HEK293 (cell line): Measurements from ENCODE around the gene UTRN.

Experiments
- CTCF ChIA-PET: fragments of 350-600 bp; formaldehyde crosslinking; extraction: SDS; loops from one replicate; lab custom pipeline; 2021; ENCODE audit warnings: antibody characterized with exemption; lab: Yijun Ruan, JAX
- POLR2A ChIA-PET: fragments of 300-600 bp; formaldehyde crosslinking; extraction: SDS; loops from one replicate; lab custom pipeline; 2020; ENCODE audit warnings: antibody characterized with exemption, inconsistent platforms; lab: Yijun Ruan, JAX
- H3K27ac ChIP-seq: fragments of 200-500 bp; sonication (Bioruptor generic); 2 replicates; pipeline ENCODE4 v1.5.1; 2014; ENCODE audit warnings: low read depth, low read length, control low read depth, inconsistent platforms; ENCODE audit errors: extremely low read depth
- H3K36me3 ChIP-seq, 2 experiments: fragments of 200-500 bp in 1 of 2; sonication (Bioruptor generic) in 1 of 2; 1 replicate in 1 of 2; 2 replicates in 1 of 2; pipeline ENCODE4 v1.5.1; 2014 to 2017; ENCODE audit warnings: inconsistent platforms in 2 of 2, low read length in 2 of 2; ENCODE audit not compliant: control insufficient read depth in 2 of 2, insufficient read depth in 1 of 2
- H3K4me1 ChIP-seq: fragments of 200-500 bp; sonication (Bioruptor generic); 2 replicates; pipeline ENCODE4 v1.5.1; 2014; ENCODE audit warnings: mild to moderate bottlenecking, low read length, inconsistent platforms; ENCODE audit not compliant: control insufficient read depth, insufficient read depth
- H3K4me3 ChIP-seq: 2 replicates; pipeline ENCODE4 v1.5.1; 2011; ENCODE audit warnings: low read depth, mild to moderate bottlenecking, control low read depth, low read length, moderate library complexity
- H3K9me3 ChIP-seq: fragments of 200-500 bp; sonication (Bioruptor generic); 2 replicates; pipeline ENCODE4 v1.5.1; 2014; ENCODE audit warnings: low read depth, low read length, inconsistent platforms; ENCODE audit not compliant: control insufficient read depth, insufficient read depth
- BCL11A ChIP-seq: fragments of 450-650 bp; formaldehyde crosslinking; IDR thresholded peaks from 2 replicates; pipeline ENCODE4 v1.5.1; 2016; ENCODE audit warnings: low read depth, missing biosample characterization, missing genetic modification characterization
- MYNN ChIP-seq: fragments of 450-650 bp; formaldehyde crosslinking; IDR thresholded peaks from 2 replicates; pipeline ENCODE4 v1.5.1; 2016; ENCODE audit warnings: missing biosample characterization, missing genetic modification characterization, borderline replicate concordance
- WT1 ChIP-seq: fragments of 450-650 bp; formaldehyde crosslinking; IDR thresholded peaks from 2 replicates; pipeline ENCODE4 v1.5.1; 2016; ENCODE audit warnings: missing biosample characterization, missing genetic modification characterization
- YY2 ChIP-seq: fragments of 450-650 bp; formaldehyde crosslinking; IDR thresholded peaks from 2 replicates; pipeline ENCODE4 v1.5.1; 2016; ENCODE audit warnings: missing biosample characterization, missing genetic modification characterization
- ZBTB48 ChIP-seq: fragments of 450-650 bp; formaldehyde crosslinking; IDR thresholded peaks from 2 replicates; pipeline ENCODE4 v1.5.1; 2016; ENCODE audit warnings: missing biosample characterization, missing genetic modification characterization
- ZBTB8A ChIP-seq: fragments of 450-650 bp; formaldehyde crosslinking; IDR thresholded peaks from 2 replicates; pipeline ENCODE4 v1.5.1; 2016; ENCODE audit warnings: missing biosample characterization, missing genetic modification characterization
- ZNF24 ChIP-seq: fragments of 450-650 bp; formaldehyde crosslinking; IDR thresholded peaks from 2 replicates; pipeline ENCODE4 v1.5.1; 2016; ENCODE audit warnings: missing biosample characterization, missing genetic modification characterization
- ZNF341 ChIP-seq: fragments of 450-650 bp; formaldehyde crosslinking; IDR thresholded peaks from 2 replicates; pipeline ENCODE4; 2016; ENCODE audit warnings: low read depth, missing biosample characterization, missing genetic modification characterization
- ZNF596 ChIP-seq: fragments of 450-650 bp; IDR thresholded peaks from 2 replicates; pipeline ENCODE4 v1.5.0; 2018; ENCODE audit warnings: missing biosample characterization, mild to moderate bottlenecking, missing genetic modification characterization, moderate library complexity
- ZNF600 ChIP-seq: fragments of 450-650 bp; formaldehyde crosslinking; IDR thresholded peaks from 2 replicates; pipeline ENCODE4 v1.5.1; 2016; ENCODE audit warnings: missing biosample characterization, missing genetic modification characterization
- ZNF76 ChIP-seq: fragments of 450-650 bp; formaldehyde crosslinking; IDR thresholded peaks from 2 replicates; pipeline ENCODE4; 2016; ENCODE audit warnings: low read depth, missing biosample characterization, missing genetic modification characterization, borderline replicate concordance
- ZNF843 ChIP-seq: fragments of 450-650 bp; formaldehyde crosslinking; IDR thresholded peaks from 2 replicates; pipeline ENCODE4 v1.5.1; 2016; ENCODE audit warnings: missing biosample characterization, missing genetic modification characterization
- ZXDB ChIP-seq: fragments of 450-650 bp; formaldehyde crosslinking; IDR thresholded peaks from 2 replicates; pipeline ENCODE4 v1.5.1; 2016; ENCODE audit warnings: missing biosample characterization, missing genetic modification characterization
- TF ChIP-seq, protein P1 (sequence below): fragments of 450-650 bp; formaldehyde crosslinking; conservative IDR thresholded peaks from 2 replicates; pipeline ENCODE4 v1.5.1; 2016; ENCODE audit warnings: low read depth, missing biosample characterization, missing genetic modification characterization
- TF ChIP-seq, protein P2 (sequence below): fragments of 450-650 bp; formaldehyde crosslinking; IDR thresholded peaks from 2 replicates; pipeline ENCODE4 v1.5.1; 2016; ENCODE audit warnings: missing biosample characterization, missing genetic modification characterization
- TF ChIP-seq, protein P3 (sequence below): fragments of 450-650 bp; formaldehyde crosslinking; IDR thresholded peaks from 2 replicates; pipeline ENCODE4 v1.5.1; 2017; ENCODE audit warnings: missing biosample characterization, mild to moderate bottlenecking, missing genetic modification characterization, moderate library complexity
- TF ChIP-seq, protein P4 (sequence below): sonication (generic); formaldehyde crosslinking; IDR thresholded peaks from 2 replicates; pipeline ENCODE4 v1.8.1; 2022; ENCODE audit warnings: mild to moderate bottlenecking, moderate library complexity, missing genetic modification reagents
- TF ChIP-seq, protein P5 (sequence below): fragments of 450-650 bp; IDR thresholded peaks from 2 replicates; pipeline ENCODE4 v1.5.1; 2018; ENCODE audit warnings: missing biosample characterization, mild to moderate bottlenecking, missing genetic modification characterization
- TF ChIP-seq, protein P6 (sequence below): fragments of 450-650 bp; formaldehyde crosslinking; IDR thresholded peaks from 2 replicates; pipeline ENCODE4 v1.5.1; 2016; ENCODE audit warnings: missing biosample characterization, missing genetic modification characterization

UTRN gene

DNA sequence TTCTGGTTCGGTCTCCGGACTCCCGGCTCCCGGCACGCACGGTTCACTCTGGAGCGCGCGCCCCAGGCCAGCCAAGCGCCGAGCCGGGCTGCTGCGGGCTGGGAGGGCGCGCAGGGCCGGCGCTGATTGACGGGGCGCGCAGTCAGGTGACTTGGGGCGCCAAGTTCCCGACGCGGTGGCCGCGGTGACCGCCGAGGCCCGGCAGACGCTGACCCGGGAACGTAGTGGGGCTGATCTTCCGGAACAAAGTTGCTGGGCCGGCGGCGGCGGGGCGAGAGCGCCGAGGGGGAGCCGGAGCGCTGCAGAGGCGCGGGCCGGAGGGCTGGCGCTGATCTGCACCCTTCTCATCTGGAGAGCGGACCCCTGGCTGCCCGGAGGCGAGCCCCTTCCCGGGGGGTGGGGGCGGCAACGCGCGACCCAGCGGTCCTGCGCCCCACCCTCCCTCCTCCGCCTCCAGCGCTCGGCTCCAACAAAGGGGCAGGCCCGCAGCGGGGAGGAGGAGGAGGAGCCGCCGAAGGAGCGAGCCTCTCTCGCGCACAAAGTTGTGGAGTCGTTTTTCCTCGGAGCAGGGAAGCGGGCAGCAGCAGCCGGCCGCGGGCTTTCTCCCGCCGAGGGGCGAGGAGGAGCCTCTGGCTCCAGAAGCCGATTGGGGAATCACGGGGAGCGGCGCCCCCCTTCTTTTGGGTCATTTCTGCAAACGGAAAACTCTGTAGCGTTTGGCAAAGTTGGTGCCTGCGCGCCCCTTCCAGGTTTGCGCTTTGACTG lies at the start of gene UTRN:
UTRN (plus strand) TSS at position 553 of the 765 bp plus-strand sequence. CDS start 6,494 bp downstream, outside the sequence.
- Histone ChIP-seq H3K36me3 (no peaks in the 10 kb centered on the region; a peak in 1 of 3 replicates), H3K9me3 (no peaks in the 10 kb centered on the region), H3K4me3 (peak within 1 kb of the TSS; percentile 86), H3K4me1 (peaks cover 9% of the 10 kb centered on the region; the same call in 1 of the 2 replicates), H3K27ac (peak within 1 kb of the TSS; percentile 99)
- POLR2A ChIA-PET = interaction anchor here (0.7 to 2.4 kb wide), 11 partner anchors 16 to 221 kb away, joined by 3 to 28 read pairs (median 3); no protein-coding TSS in a partner anchor
- CTCF ChIA-PET = interaction anchor here (1.0 kb wide), 1 partner anchor 66 kb away, joined by 3 read pairs; no protein-coding TSS in a partner anchor
- TF ChIP-seq, protein P1, sequence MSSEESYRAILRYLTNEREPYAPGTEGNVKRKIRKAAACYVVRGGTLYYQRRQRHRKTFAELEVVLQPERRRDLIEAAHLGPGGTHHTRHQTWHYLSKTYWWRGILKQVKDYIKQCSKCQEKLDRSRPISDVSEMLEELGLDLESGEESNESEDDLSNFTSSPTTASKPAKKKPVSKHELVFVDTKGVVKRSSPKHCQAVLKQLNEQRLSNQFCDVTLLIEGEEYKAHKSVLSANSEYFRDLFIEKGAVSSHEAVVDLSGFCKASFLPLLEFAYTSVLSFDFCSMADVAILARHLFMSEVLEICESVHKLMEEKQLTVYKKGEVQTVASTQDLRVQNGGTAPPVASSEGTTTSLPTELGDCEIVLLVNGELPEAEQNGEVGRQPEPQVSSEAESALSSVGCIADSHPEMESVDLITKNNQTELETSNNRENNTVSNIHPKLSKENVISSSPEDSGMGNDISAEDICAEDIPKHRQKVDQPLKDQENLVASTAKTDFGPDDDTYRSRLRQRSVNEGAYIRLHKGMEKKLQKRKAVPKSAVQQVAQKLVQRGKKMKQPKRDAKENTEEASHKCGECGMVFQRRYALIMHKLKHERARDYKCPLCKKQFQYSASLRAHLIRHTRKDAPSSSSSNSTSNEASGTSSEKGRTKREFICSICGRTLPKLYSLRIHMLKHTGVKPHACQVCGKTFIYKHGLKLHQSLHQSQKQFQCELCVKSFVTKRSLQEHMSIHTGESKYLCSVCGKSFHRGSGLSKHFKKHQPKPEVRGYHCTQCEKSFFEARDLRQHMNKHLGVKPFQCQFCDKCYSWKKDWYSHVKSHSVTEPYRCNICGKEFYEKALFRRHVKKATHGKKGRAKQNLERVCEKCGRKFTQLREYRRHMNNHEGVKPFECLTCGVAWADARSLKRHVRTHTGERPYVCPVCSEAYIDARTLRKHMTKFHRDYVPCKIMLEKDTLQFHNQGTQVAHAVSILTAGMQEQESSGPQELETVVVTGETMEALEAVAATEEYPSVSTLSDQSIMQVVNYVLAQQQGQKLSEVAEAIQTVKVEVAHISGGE (tag by site-specific recombination) = peak; percentile 32; the same call in 1 of the 2 replicates
- TF ChIP-seq ZNF24 (tag by site-specific recombination) = peak; percentile 46; the same call in 1 of the 2 replicates
- peak; percentile 76 for TF ChIP-seq ZNF341
- TF ChIP-seq, protein P2, sequence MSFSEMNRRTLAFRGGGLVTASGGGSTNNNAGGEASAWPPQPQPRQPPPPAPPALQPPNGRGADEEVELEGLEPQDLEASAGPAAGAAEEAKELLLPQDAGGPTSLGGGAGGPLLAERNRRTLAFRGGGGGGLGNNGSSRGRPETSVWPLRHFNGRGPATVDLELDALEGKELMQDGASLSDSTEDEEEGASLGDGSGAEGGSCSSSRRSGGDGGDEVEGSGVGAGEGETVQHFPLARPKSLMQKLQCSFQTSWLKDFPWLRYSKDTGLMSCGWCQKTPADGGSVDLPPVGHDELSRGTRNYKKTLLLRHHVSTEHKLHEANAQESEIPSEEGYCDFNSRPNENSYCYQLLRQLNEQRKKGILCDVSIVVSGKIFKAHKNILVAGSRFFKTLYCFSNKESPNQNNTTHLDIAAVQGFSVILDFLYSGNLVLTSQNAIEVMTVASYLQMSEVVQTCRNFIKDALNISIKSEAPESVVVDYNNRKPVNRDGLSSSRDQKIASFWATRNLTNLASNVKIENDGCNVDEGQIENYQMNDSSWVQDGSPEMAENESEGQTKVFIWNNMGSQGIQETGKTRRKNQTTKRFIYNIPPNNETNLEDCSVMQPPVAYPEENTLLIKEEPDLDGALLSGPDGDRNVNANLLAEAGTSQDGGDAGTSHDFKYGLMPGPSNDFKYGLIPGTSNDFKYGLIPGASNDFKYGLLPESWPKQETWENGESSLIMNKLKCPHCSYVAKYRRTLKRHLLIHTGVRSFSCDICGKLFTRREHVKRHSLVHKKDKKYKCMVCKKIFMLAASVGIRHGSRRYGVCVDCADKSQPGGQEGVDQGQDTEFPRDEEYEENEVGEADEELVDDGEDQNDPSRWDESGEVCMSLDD = peak; percentile 75
- TF ChIP-seq BCL11A (tag by site-specific recombination) = peak; percentile 25; the same call in 1 of the 2 replicates
- TF ChIP-seq ZBTB48 (tag by site-specific recombination) = 0 out of 2 replicates have a peak, but pooled peaks have one; percentile 37
- TF ChIP-seq ZNF600 (tag by site-specific recombination) = peak; percentile 96
- TF ChIP-seq MYNN = peak; percentile 11; the same call in 1 of the 2 replicates
- no peak for TF ChIP-seq ZNF843 (tag by site-specific recombination)
- TF ChIP-seq, protein P3, sequence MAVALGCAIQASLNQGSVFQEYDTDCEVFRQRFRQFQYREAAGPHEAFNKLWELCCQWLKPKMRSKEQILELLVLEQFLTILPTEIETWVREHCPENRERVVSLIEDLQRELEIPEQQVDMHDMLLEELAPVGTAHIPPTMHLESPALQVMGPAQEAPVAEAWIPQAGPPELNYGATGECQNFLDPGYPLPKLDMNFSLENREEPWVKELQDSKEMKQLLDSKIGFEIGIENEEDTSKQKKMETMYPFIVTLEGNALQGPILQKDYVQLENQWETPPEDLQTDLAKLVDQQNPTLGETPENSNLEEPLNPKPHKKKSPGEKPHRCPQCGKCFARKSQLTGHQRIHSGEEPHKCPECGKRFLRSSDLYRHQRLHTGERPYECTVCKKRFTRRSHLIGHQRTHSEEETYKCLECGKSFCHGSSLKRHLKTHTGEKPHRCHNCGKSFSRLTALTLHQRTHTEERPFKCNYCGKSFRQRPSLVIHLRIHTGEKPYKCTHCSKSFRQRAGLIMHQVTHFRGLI (tag by site-specific recombination) = peak; percentile 71; the same call in 1 of the 2 replicates
- peak; percentile 51; the same call in 1 of the 2 replicates for TF ChIP-seq ZNF76 (tag by site-specific recombination)
- peak; percentile 85 for TF ChIP-seq ZNF596
- no peak for TF ChIP-seq YY2
- TF ChIP-seq ZBTB8A (tag by site-specific recombination) = peak; percentile 97
- TF ChIP-seq ZXDB (tag by site-specific recombination) = 0 out of 2 replicates have a peak, but pooled peaks have one; percentile 41
- TF ChIP-seq, protein P4, sequence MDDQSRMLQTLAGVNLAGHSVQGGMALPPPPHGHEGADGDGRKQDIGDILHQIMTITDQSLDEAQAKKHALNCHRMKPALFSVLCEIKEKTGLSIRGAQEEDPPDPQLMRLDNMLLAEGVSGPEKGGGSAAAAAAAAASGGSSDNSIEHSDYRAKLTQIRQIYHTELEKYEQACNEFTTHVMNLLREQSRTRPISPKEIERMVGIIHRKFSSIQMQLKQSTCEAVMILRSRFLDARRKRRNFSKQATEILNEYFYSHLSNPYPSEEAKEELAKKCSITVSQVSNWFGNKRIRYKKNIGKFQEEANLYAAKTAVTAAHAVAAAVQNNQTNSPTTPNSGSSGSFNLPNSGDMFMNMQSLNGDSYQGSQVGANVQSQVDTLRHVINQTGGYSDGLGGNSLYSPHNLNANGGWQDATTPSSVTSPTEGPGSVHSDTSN (CRISPR knock-in tag) = peak; percentile 94
- peak; percentile 48 for TF ChIP-seq WT1 (tag by site-specific recombination)
- TF ChIP-seq, protein P5, sequence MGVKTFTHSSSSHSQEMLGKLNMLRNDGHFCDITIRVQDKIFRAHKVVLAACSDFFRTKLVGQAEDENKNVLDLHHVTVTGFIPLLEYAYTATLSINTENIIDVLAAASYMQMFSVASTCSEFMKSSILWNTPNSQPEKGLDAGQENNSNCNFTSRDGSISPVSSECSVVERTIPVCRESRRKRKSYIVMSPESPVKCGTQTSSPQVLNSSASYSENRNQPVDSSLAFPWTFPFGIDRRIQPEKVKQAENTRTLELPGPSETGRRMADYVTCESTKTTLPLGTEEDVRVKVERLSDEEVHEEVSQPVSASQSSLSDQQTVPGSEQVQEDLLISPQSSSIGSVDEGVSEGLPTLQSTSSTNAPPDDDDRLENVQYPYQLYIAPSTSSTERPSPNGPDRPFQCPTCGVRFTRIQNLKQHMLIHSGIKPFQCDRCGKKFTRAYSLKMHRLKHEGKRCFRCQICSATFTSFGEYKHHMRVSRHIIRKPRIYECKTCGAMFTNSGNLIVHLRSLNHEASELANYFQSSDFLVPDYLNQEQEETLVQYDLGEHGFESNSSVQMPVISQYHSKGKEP (tag by site-specific recombination) = 0 out of 2 replicates have a peak, but pooled peaks have one; percentile 3
- TF ChIP-seq, protein P6, sequence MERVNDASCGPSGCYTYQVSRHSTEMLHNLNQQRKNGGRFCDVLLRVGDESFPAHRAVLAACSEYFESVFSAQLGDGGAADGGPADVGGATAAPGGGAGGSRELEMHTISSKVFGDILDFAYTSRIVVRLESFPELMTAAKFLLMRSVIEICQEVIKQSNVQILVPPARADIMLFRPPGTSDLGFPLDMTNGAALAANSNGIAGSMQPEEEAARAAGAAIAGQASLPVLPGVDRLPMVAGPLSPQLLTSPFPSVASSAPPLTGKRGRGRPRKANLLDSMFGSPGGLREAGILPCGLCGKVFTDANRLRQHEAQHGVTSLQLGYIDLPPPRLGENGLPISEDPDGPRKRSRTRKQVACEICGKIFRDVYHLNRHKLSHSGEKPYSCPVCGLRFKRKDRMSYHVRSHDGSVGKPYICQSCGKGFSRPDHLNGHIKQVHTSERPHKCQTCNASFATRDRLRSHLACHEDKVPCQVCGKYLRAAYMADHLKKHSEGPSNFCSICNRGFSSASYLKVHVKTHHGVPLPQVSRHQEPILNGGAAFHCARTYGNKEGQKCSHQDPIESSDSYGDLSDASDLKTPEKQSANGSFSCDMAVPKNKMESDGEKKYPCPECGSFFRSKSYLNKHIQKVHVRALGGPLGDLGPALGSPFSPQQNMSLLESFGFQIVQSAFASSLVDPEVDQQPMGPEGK (tag by site-specific recombination) = peak; percentile 98
